Upper lobe of left lung (tissue), 6 donors: ENCODE data around the gene SERPINB2. TPM values are rescaled to one million over a fixed set of nuclear protein-coding genes. Genes with fewer than 3 reads are reported as not detected.
A peak's percentile ranks its signal among the peaks of the same experiment; 100 is the strongest.

Experiments used
- ATAC-seq, 2 donors: fragments of 200-7000 bp; cut with Tn5 transposase; one replicate each; pipeline ENCODE4 v1.9.1; 2022; ENCODE audit warnings: mild to moderate bottlenecking in 2 of 2, moderate library complexity in 2 of 2; ENCODE audit not compliant: low FRiP score in 2 of 2
- DNase-seq, 2 donors: peaks; one replicate each; pipeline ENCODE4 v3.0.0-alpha.2; 2019 to 2020
- H3K27ac ChIP-seq, 4 donors: fragments of 200-600 bp; sonication (generic); one replicate each; pipeline ENCODE4 v1.5.1; 2016 to 2019
- H3K27me3 ChIP-seq, 4 donors: fragments of 200-600 bp; sonication (generic); one replicate each; pipeline ENCODE4 v1.5.1; 2017 to 2019
- H3K36me3 ChIP-seq, 4 donors: fragments of 200-600 bp; sonication (generic); one replicate each; pipeline ENCODE4 v1.5.1; 2016 to 2019
- H3K4me1 ChIP-seq, 4 donors: fragments of 200-600 bp; sonication (generic); one replicate each; pipeline ENCODE4 v1.5.1; 2018 to 2019
- H3K4me3 ChIP-seq, 4 donors: fragments of 200-600 bp; sonication (generic); one replicate each; pipeline ENCODE4 v1.5.1; 2017 to 2019; ENCODE audit warnings: mild to moderate bottlenecking in 2 of 4, moderate library complexity in 1 of 4
- H3K9me3 ChIP-seq, 4 donors: fragments of 200-600 bp; sonication (generic); one replicate each; pipeline ENCODE4 v1.5.1; 2018 to 2019
- CTCF ChIP-seq, 6 experiments: fragments of 450-650 bp in 4 of 6; fragments of 200-600 bp in 2 of 6; sonication (generic) in 2 of 6; IDR thresholded peaks; one replicate each; pipeline ENCODE4 v1.5.1; 2016 to 2019; ENCODE audit warnings: antibody characterized with exemption in 6 of 6
- EP300 ChIP-seq, 4 donors: sonication (generic); formaldehyde crosslinking; IDR thresholded peaks; one replicate each; pipeline ENCODE4 v1.5.1; 2017; ENCODE audit warnings: antibody characterized with exemption in 4 of 4, control low read depth in 2 of 4
- POLR2A ChIP-seq, 4 donors: fragments of 450-650 bp; IDR thresholded peaks; one replicate each; pipeline ENCODE4 v1.5.1; 2016 to 2017; ENCODE audit warnings: antibody characterized with exemption in 4 of 4, mild to moderate bottlenecking in 2 of 4
- POLR2AphosphoS5 ChIP-seq, 2 donors: sonication (generic); formaldehyde crosslinking; IDR thresholded peaks; one replicate each; pipeline ENCODE4 v1.5.1; 2017; ENCODE audit warnings: antibody characterized with exemption in 2 of 2
- WGBS, 2 donors: methylation state at CpG; one replicate each; pipeline ENCODE4 v1.1.5; 2017 to 2018; 5-methylcytosine and 5-hydroxymethylcytosine counted together
- total RNA-seq, 6 donors: library from RNA; depleted of rRNA in 4 of 6; stranded (reverse); fragments of >200 nt in 4 of 6; gene quantifications; one replicate each; pipeline versions ENCODE4 v1.1.0 to v1.2.1, GENCODE V29; 2016 to 2021
- donor health status: DM: no; HTN: no; CAD: no; lungs with moderate emphysema.
- donor health status: DM: no; HTN: yes; CAD: no; lungs with severe emphysema.

The SERPINB2 gene
- total RNA-seq, 6 donors from 2014 or later, result 0.49 to 0.61 TPM; not detected in 4

GRCh38 chr18:63867368-63868125, 20.0 kb upstream of the SERPINB2 start:
- H3K27ac ChIP-seq, result no peak overlapping the region
- no peak for TF ChIP-seq EP300 (IDR thresholded peaks at IDR 0.05)
- TF ChIP-seq CTCF (IDR thresholded peaks at IDR 0.05), result no peak
- no peak for TF ChIP-seq POLR2A (IDR thresholded peaks at IDR 0.05)
- no peak for TF ChIP-seq POLR2AphosphoS5 (IDR thresholded peaks at IDR 0.05)
- no peak for DNase-seq
- 78 to 80% methylated on average over 3 of the region's 3 CpGs for WGBS, 2 donors
- no peaks in the 10 kb centered on the region for H3K36me3 ChIP-seq
- H3K27me3 ChIP-seq, result no peaks in the 10 kb centered on the region
- no peak for ATAC-seq
- no peak overlapping the region for H3K4me3 ChIP-seq
- no peaks in the 10 kb centered on the region for H3K9me3 ChIP-seq
- no peaks in the 10 kb centered on the region for H3K4me1 ChIP-seq

GRCh38 chr18:63868546-63868945, 19.0 kb upstream of the SERPINB2 start:
- TF ChIP-seq EP300 (IDR thresholded peaks at IDR 0.05) (no peak), POLR2AphosphoS5 (IDR thresholded peaks at IDR 0.05) (no peak), CTCF (IDR thresholded peaks at IDR 0.05) (no peak), POLR2A (IDR thresholded peaks at IDR 0.05) (no peak)
- 86 to 93% methylated on average over 9 of the region's 9 CpGs for WGBS, 2 donors
- no peak for ATAC-seq

GRCh38 chr18:63869374-63869773, 18.1 kb upstream of the SERPINB2 start:
- H3K4me3 ChIP-seq, result no peak overlapping the region
- ATAC-seq, result no peak
- 40 to 48% methylated on average over 9 of the region's 9 CpGs for WGBS, 2 donors

More at GRCh38 chr18:63868546-63868945, 19.0 kb upstream of the SERPINB2 start:
- no peaks in the 10 kb centered on the region for H3K27me3 ChIP-seq
- H3K9me3 ChIP-seq, result no peaks in the 10 kb centered on the region
- DNase-seq, result no peak
- no peaks in the 10 kb centered on the region for H3K36me3 ChIP-seq
- H3K4me3 ChIP-seq, result no peak overlapping the region
- no peaks in the 10 kb centered on the region for H3K4me1 ChIP-seq
- no peak overlapping the region for H3K27ac ChIP-seq

GRCh38 chr18:63869851-63870250, 17.7 kb upstream of the SERPINB2 start:
- H3K27me3 ChIP-seq, result no peaks in the 10 kb centered on the region
- H3K9me3 ChIP-seq, result no peaks in the 10 kb centered on the region
- H3K4me1 ChIP-seq, result no peaks in the 10 kb centered on the region
- no peak overlapping the region for H3K4me3 ChIP-seq
- DNase-seq (no peak), ATAC-seq (no peak)
- TF ChIP-seq POLR2A (IDR thresholded peaks at IDR 0.05), result no peak
- TF ChIP-seq EP300 (IDR thresholded peaks at IDR 0.05), result no peak
- H3K27ac ChIP-seq, result no peak overlapping the region
- 75 to 83% methylated on average over 3 of the region's 3 CpGs for WGBS, 2 donors
- H3K36me3 ChIP-seq, result no peaks in the 10 kb centered on the region

More at GRCh38 chr18:63869374-63869773, 18.1 kb upstream of the SERPINB2 start:
- TF ChIP-seq POLR2AphosphoS5 (IDR thresholded peaks at IDR 0.05) (peak; percentile 44 to 59), POLR2A (IDR thresholded peaks at IDR 0.05) (no peak), EP300 (IDR thresholded peaks at IDR 0.05) (peak in 2 of 4 donors; percentile 38 to 67)
- H3K27ac ChIP-seq, result no peak overlapping the region
- no peaks in the 10 kb centered on the region for H3K27me3 ChIP-seq
- no peaks in the 10 kb centered on the region for H3K36me3 ChIP-seq
- no peaks in the 10 kb centered on the region for H3K9me3 ChIP-seq
- no peaks in the 10 kb centered on the region for H3K4me1 ChIP-seq
- peak in 1 of 2 donors; percentile 63 for DNase-seq

- 66 to 68% methylated on average over 1 of the region's 1 CpG for WGBS, 2 donors
- DNase-seq, result no peak
- no peaks in the 10 kb centered on the region for H3K4me1 ChIP-seq
- H3K27me3 ChIP-seq, result no peaks in the 10 kb centered on the region
- no peak overlapping the region for H3K27ac ChIP-seq
- no peak overlapping the region for H3K4me3 ChIP-seq
- TF ChIP-seq CTCF (IDR thresholded peaks at IDR 0.05) (no peak), POLR2A (IDR thresholded peaks at IDR 0.05) (no peak), POLR2AphosphoS5 (IDR thresholded peaks at IDR 0.05) (no peak), EP300 (IDR thresholded peaks at IDR 0.05) (no peak)
- ATAC-seq, result no peak
- H3K9me3 ChIP-seq, result no peaks in the 10 kb centered on the region
- H3K36me3 ChIP-seq, result no peaks in the 10 kb centered on the region
These were observed 15.7 kb upstream of the SERPINB2 start for GRCh38 chr18:63871836-63872235.

- Histone ChIP-seq H3K4me1 (no peaks in the 10 kb centered on the region), H3K4me3 (no peak overlapping the region), H3K9me3 (no peaks in the 10 kb centered on the region), H3K27me3 (no peaks in the 10 kb centered on the region), H3K27ac (no peak overlapping the region), H3K36me3 (no peaks in the 10 kb centered on the region)
- ATAC-seq (no peak), DNase-seq (no peak)
- TF ChIP-seq CTCF (IDR thresholded peaks at IDR 0.05) (no peak), POLR2AphosphoS5 (IDR thresholded peaks at IDR 0.05) (no peak), EP300 (IDR thresholded peaks at IDR 0.05) (no peak), POLR2A (IDR thresholded peaks at IDR 0.05) (no peak)
These were observed 14.9 kb upstream of the SERPINB2 start for GRCh38 chr18:63872586-63872985.
